GM12865 (cell line): ENCODE data around the gene HS6ST3.
"Not testable (repeated sequence)": the region's sequence is repeated elsewhere in the genome, so short reads cannot be mapped to it uniquely, and the experiment has no call there.

Experiments
- DNase-seq: peaks from one replicate; pipeline ENCODE4 v3.0.0; 2010; ENCODE audit warnings: low read depth
- H3K4me3 ChIP-seq: 2 replicates; pipeline ENCODE4 v1.5.1; 2011; ENCODE audit warnings: mild to moderate bottlenecking, low read depth, low read length, control low read depth
- CTCF ChIP-seq: IDR thresholded peaks from 2 replicates; pipeline ENCODE4 v1.5.1; 2011; ENCODE audit warnings: low read length, control low read depth, low read depth, inconsistent platforms; ENCODE audit not compliant: insufficient read depth; ENCODE audit errors: missing control alignments

HS6ST3 gene

GRCh38 chr13:96093296-96094006 is 3.5 kb downstream of the HS6ST3 start:
- no peak for TF ChIP-seq CTCF
- DNase-seq = no peak
- no peak overlapping the region for H3K4me3 ChIP-seq

GRCh38 chr13:96100457-96101220 is 10.7 kb downstream of the HS6ST3 start:
- DNase-seq = no peak
- no peak for TF ChIP-seq CTCF
- H3K4me3 ChIP-seq = no peak overlapping the region

- H3K4me3 ChIP-seq = no peak overlapping the region
- TF ChIP-seq CTCF = no peak
- no peak for DNase-seq
Measured at GRCh38 chr13:96104516-96104915, 14.6 kb downstream of the HS6ST3 start.

GRCh38 chr13:96108072-96108471 is 18.2 kb downstream of the HS6ST3 start:
- not testable (repeated sequence) for H3K4me3 ChIP-seq, DNase-seq

- no peak for TF ChIP-seq CTCF
- DNase-seq = no peak
- H3K4me3 ChIP-seq = no peak overlapping the region
Measured at GRCh38 chr13:96109125-96109524, 19.2 kb downstream of the HS6ST3 start.

GRCh38 chr13:96112936-96113335 is 23.0 kb downstream of the HS6ST3 start:
- TF ChIP-seq CTCF = no peak
- H3K4me3 ChIP-seq = no peak overlapping the region
- DNase-seq = no peak

- not testable (repeated sequence) for DNase-seq, H3K4me3 ChIP-seq
Measured at GRCh38 chr13:96115368-96115767, 25.5 kb downstream of the HS6ST3 start.

GRCh38 chr13:96119921-96120320 is 30.0 kb downstream of the HS6ST3 start:
- TF ChIP-seq CTCF = no peak

More at GRCh38 chr13:96119921-96120320, 30.0 kb downstream of the HS6ST3 start:
- no peak overlapping the region for H3K4me3 ChIP-seq
- DNase-seq = no peak
